H9 (cell line): ENCODE measurements around the gene MTOR. TPM values are rescaled to one million over a fixed set of nuclear protein-coding genes. Genes with fewer than 3 reads are reported as not detected.
A peak's percentile ranks its signal among the peaks of the same experiment; 100 is the strongest.
"Not testable (repeated sequence)": the region's sequence is repeated elsewhere in the genome, so short reads cannot be mapped to it uniquely, and the experiment has no call there.

Experiments used
- DNase-seq: peaks from one replicate; pipeline ENCODE4 v3.0.0-alpha.2; 2017
- H2AFZ ChIP-seq: one replicate; pipeline ENCODE4 v1.6.1; 2013; ENCODE audit warnings: mild to moderate bottlenecking, low read length, control low read depth, moderate library complexity
- H2AK5ac ChIP-seq: 2 replicates; pipeline ENCODE4 v1.6.1; 2013; ENCODE audit warnings: low read length, control low read depth, mixed read lengths; ENCODE audit not compliant: insufficient read length
- H2BK120ac ChIP-seq: one replicate; pipeline ENCODE4 v1.6.1; 2013; ENCODE audit warnings: low read depth, mild to moderate bottlenecking, low read length, control low read depth, inconsistent platforms; ENCODE audit not compliant: poor library complexity, severe bottlenecking
- H2BK12ac ChIP-seq: 2 replicates; pipeline ENCODE4 v1.6.1; 2013; ENCODE audit warnings: low read length, control low read depth, mixed read lengths, low read depth; ENCODE audit not compliant: insufficient read length
- H2BK15ac ChIP-seq: 2 replicates; pipeline ENCODE4 v1.6.1; 2013; ENCODE audit warnings: low read depth, low read length, control low read depth
- H2BK20ac ChIP-seq: one replicate; pipeline ENCODE4 v1.6.1; 2013; ENCODE audit warnings: low read depth, mild to moderate bottlenecking, low read length, control low read depth, inconsistent platforms; ENCODE audit not compliant: poor library complexity, severe bottlenecking
- H2BK5ac ChIP-seq: 2 replicates; pipeline ENCODE4 v1.6.1; 2013; ENCODE audit warnings: low read length, control low read depth, mixed read lengths; ENCODE audit not compliant: insufficient read length
- H3K14ac ChIP-seq: 2 replicates; pipeline ENCODE4 v1.6.1; 2013; ENCODE audit warnings: low read length, control low read depth; ENCODE audit not compliant: insufficient read depth
- H3K18ac ChIP-seq: 2 replicates; pipeline ENCODE4 v1.6.1; 2013; ENCODE audit warnings: low read depth, mild to moderate bottlenecking, mixed read lengths, low read length, control low read depth; ENCODE audit not compliant: insufficient read length
- H3K23ac ChIP-seq: 2 replicates; pipeline ENCODE4 v1.6.1; 2013; ENCODE audit warnings: low read length, control low read depth, mixed read lengths, low read depth; ENCODE audit not compliant: insufficient read length
- H3K23me2 ChIP-seq: 2 replicates; pipeline ENCODE4 v1.6.1; 2013; ENCODE audit warnings: low read depth, mild to moderate bottlenecking, mixed read lengths, low read length, control low read depth; ENCODE audit not compliant: insufficient read length, poor library complexity, severe bottlenecking
- H3K27ac ChIP-seq: 2 replicates; pipeline ENCODE4 v1.5.1; 2013; ENCODE audit warnings: low read length, control low read depth, mixed read lengths, low read depth; ENCODE audit not compliant: insufficient read length
- H3K27me3 ChIP-seq: 2 replicates; pipeline ENCODE4 v1.6.1; 2013; ENCODE audit warnings: low read length, control low read depth, inconsistent platforms; ENCODE audit not compliant: insufficient read depth
- H3K4ac ChIP-seq: 2 replicates; pipeline ENCODE4 v1.6.1; 2013; ENCODE audit warnings: low read depth, mild to moderate bottlenecking, control low read depth, inconsistent platforms, low read length, moderate library complexity
- H3K4me1 ChIP-seq: 2 replicates; pipeline ENCODE4 v1.6.1; 2013; ENCODE audit warnings: low read length, control low read depth, inconsistent platforms; ENCODE audit not compliant: insufficient read depth
- H3K4me2 ChIP-seq: 2 replicates; pipeline ENCODE4 v1.6.1; 2013; ENCODE audit warnings: low read length, control low read depth, mixed read lengths; ENCODE audit not compliant: insufficient read length, insufficient read depth
- H3K56ac ChIP-seq: 2 replicates; pipeline ENCODE4 v1.6.1; 2013; ENCODE audit warnings: low read depth, mild to moderate bottlenecking, mixed read lengths, low read length, control low read depth; ENCODE audit not compliant: insufficient read length
- H3K79me1 ChIP-seq: 2 replicates; pipeline ENCODE4 v1.6.1; 2013; ENCODE audit warnings: low read depth, mild to moderate bottlenecking, moderate library complexity, low read length, control low read depth, inconsistent platforms; ENCODE audit not compliant: insufficient read depth, poor library complexity, severe bottlenecking
- H3K79me2 ChIP-seq: 2 replicates; pipeline ENCODE4 v1.6.1; 2013; ENCODE audit warnings: low read length, control low read depth, inconsistent platforms; ENCODE audit not compliant: insufficient read depth
- H3K9ac ChIP-seq: 2 replicates; pipeline ENCODE4 v1.6.1; 2013; ENCODE audit warnings: low read length, control low read depth, mixed read lengths; ENCODE audit not compliant: insufficient read length; ENCODE audit errors: extremely low read depth
- H3K9me3 ChIP-seq: one replicate; pipeline ENCODE4 v1.6.1; 2013; ENCODE audit warnings: low read depth, low read length, inconsistent platforms; ENCODE audit not compliant: control insufficient read depth
- H3T11ph ChIP-seq: one replicate; pipeline ENCODE4 v1.6.1; 2013; ENCODE audit warnings: mild to moderate bottlenecking, low read length, control low read depth, inconsistent platforms
- H4K20me1 ChIP-seq: one replicate; pipeline ENCODE4 v1.6.1; 2013; ENCODE audit not compliant: control insufficient read depth, insufficient read length, insufficient read depth
- H4K5ac ChIP-seq: 2 replicates; pipeline ENCODE4 v1.6.1; 2013; ENCODE audit warnings: low read depth, mild to moderate bottlenecking, mixed read lengths, low read length, control low read depth; ENCODE audit not compliant: insufficient read length
- H4K8ac ChIP-seq: replicated peaks from 2 replicates; pipeline ENCODE4 v1.6.1; 2013; ENCODE audit warnings: low read length, control low read depth, mixed read lengths, low read depth; ENCODE audit not compliant: insufficient read length
- H4K91ac ChIP-seq: 2 replicates; pipeline ENCODE4 v1.6.1; 2013; ENCODE audit warnings: low read depth, mild to moderate bottlenecking, moderate library complexity, mixed read lengths, low read length, control low read depth; ENCODE audit not compliant: insufficient read length
- H3K27ac Mint-ChIP-seq, 3 experiments: 2 replicates in 2 of 3; 3 replicates in 1 of 3; pipeline ENCODE4 v1.8.0; 2020 to 2021; ENCODE audit warnings: mixed read lengths in 3 of 3, mild to moderate bottlenecking in 1 of 3, moderate library complexity in 1 of 3
- H3K27me3 Mint-ChIP-seq: 2 replicates; pipeline ENCODE4 v1.8.0; 2021; ENCODE audit warnings: low read depth, mild to moderate bottlenecking, moderate library complexity, mixed read lengths
- H3K36me3 Mint-ChIP-seq, 3 experiments: 2 replicates in 2 of 3; 3 replicates in 1 of 3; pipeline ENCODE4 v1.8.0; 2020 to 2021; ENCODE audit warnings: low read depth in 3 of 3, mixed read lengths in 3 of 3; ENCODE audit not compliant: insufficient read depth in 1 of 3
- H3K4me1 Mint-ChIP-seq, 2 experiments: 2 replicates each; pipeline ENCODE4 v1.8.0; 2020; ENCODE audit warnings: mixed read lengths in 2 of 2
- H3K4me3 Mint-ChIP-seq, 2 experiments: 2 replicates in 1 of 2; 3 replicates in 1 of 2; pipeline ENCODE4 v1.8.0; 2020 to 2021; ENCODE audit warnings: mild to moderate bottlenecking in 2 of 2, mixed read lengths in 2 of 2, moderate library complexity in 1 of 2
- H3K9me3 Mint-ChIP-seq, 2 experiments: 2 replicates in 1 of 2; 3 replicates in 1 of 2; pipeline ENCODE4 v1.8.0; 2020; ENCODE audit warnings: mild to moderate bottlenecking in 2 of 2, mixed read lengths in 2 of 2, moderate library complexity in 1 of 2
- CTCF ChIP-seq: fragments of 200-600 bp; sonication (generic); conservative IDR thresholded peaks from 3 replicates; pipeline ENCODE4 v1.8.0; 2021; ENCODE audit warnings: antibody characterized with exemption, mild to moderate bottlenecking
- WGBS: extraction: QIAGEN DNeasy Blood & Tissue Kit; methylation state at CpG from one replicate; pipeline ENCODE4 v1.1.7; 2013; ENCODE audit warnings: missing lambda C conversion rate, low lambda C conversion rate, mixed read lengths; ENCODE audit not compliant: insufficient read length; ENCODE audit errors: extremely low coverage; 5-methylcytosine and 5-hydroxymethylcytosine counted together
- total RNA-seq: library from RNA; stranded (reverse); gene quantifications from 2 replicates; pipeline ENCODE4 v1.2.1, GENCODE V29; 2021

The MTOR gene
- total RNA-seq, 1 experiment from 2014 or later, result 67.5 TPM

DNA sequence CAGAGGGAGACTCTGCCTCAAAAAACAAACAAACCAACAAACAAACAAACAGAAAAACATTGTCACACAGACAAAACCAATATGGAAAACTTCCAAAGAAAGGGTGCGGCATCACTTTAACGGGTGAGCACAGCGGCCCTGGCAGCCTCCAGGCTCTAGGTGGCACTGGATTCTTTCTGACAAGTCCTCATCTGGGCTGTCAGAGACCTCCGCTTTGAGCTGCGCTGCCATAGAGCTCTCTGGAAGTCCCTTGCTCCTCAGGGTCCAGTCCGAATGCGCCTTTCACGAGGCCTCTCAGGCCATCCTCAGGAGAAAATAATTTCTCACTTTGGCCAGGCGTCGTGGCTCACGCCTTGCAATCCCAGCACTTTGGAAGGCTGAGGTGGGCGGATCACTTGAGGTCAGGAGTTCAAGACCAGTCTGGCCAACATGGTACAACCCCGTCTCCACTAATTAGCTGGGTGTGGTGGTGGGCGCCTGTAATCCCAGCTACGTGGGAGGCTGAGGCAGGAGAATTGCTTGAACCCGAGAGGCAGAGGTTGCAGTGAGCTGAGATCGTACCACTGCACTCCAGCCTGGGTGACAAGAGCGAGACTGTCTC lies 198.3 kb downstream of the MTOR start:
- not testable (repeated sequence) for H3K27me3 ChIP-seq, H3K9ac ChIP-seq, H4K91ac ChIP-seq, H3K4me1 ChIP-seq, H2AFZ ChIP-seq, H3K23ac ChIP-seq, H2BK15ac ChIP-seq, H3K4ac ChIP-seq, H3K4me3 Mint-ChIP-seq, H3T11ph ChIP-seq, H3K27me3 Mint-ChIP-seq, H3K9me3 ChIP-seq, H2AK5ac ChIP-seq, H4K5ac ChIP-seq, H3K4me1 Mint-ChIP-seq, H2BK120ac ChIP-seq, H3K79me2 ChIP-seq, H4K8ac ChIP-seq, H3K4me2 ChIP-seq, H2BK12ac ChIP-seq, H3K14ac ChIP-seq, H3K27ac Mint-ChIP-seq, H4K20me1 ChIP-seq, H3K9me3 Mint-ChIP-seq, H3K56ac ChIP-seq, H3K18ac ChIP-seq, H2BK20ac ChIP-seq, H3K23me2 ChIP-seq, H3K79me1 ChIP-seq, H3K27ac ChIP-seq, H2BK5ac ChIP-seq, DNase-seq
- WGBS, result no CpG with 5 or more reads among the region's 18 CpGs
- TF ChIP-seq CTCF, result peak; percentile 49; the same call in 2 of the 3 replicates
- H3K36me3 Mint-ChIP-seq, result peaks cover 36 to 66% (median 45%) of the 10 kb centered on the region in 3 experiments
